GM13976 (cell line): ENCODE data around the gene MAPRE3.

Experiments used
- DNase-seq: peaks from one replicate; pipeline ENCODE4 v3.0.0; 2012; ENCODE audit warnings: low spot score
- CTCF ChIP-seq: IDR thresholded peaks from 2 replicates; pipeline ENCODE4 v1.5.1; 2012; ENCODE audit warnings: borderline replicate concordance, mild to moderate bottlenecking; ENCODE audit not compliant: insufficient read depth; ENCODE audit errors: extremely low read depth, missing control alignments, control extremely low read depth
- in situ Hi-C: fragments of 300-500 bp; cut with MboI; formaldehyde crosslinking; loops from one replicate; pipeline ENCODE4 v1.12.0; 2022; ENCODE audit warnings: low sequenced_read_pairs, mixed read lengths, inconsistent platforms; ENCODE audit not compliant: unreplicated experiment

MAPRE3 gene

DNA sequence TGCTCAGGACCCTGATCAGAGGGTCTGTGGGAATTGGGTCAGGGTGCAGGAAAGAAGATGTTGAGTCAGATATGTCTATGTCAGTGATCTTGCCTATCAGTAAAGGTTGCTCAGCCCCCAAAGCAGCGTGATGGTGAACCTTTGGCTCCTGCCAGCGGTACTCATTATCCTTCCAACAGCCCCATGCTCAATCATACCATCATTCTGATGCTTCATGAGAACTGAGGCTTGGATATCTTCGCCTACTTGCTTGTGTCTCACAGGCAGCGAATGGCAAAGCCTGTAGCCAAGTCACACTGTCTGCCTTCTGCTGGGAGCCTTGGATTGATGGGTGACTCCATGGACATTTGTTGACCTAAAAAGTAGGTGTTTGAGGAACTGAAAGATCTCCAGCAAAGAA lies 43.3 kb downstream of the MAPRE3 start:
- in situ Hi-C loops, result loop anchor here (10.0 kb wide), 1 partner anchor 49 kb away; no protein-coding TSS in a partner anchor

GRCh38 chr2:27014771-27015433 lies 44.5 kb downstream of the MAPRE3 start:
- in situ Hi-C loops, result loop anchor here (10.0 kb wide), 1 partner anchor 50 kb away; no protein-coding TSS in a partner anchor
- no peak for TF ChIP-seq CTCF
- DNase-seq, result no peak

More for the DNA sequence above, 43.3 kb downstream of the MAPRE3 start:
- no peak for DNase-seq
- no peak for TF ChIP-seq CTCF

- DNase-seq, result peak; percentile 70
- in situ Hi-C loops, result loop anchor here (10.0 kb wide), 1 partner anchor 52 kb away; no protein-coding TSS in a partner anchor
These were observed 46.4 kb downstream of the MAPRE3 start for GRCh38 chr2:27016801-27017325.

DNA sequence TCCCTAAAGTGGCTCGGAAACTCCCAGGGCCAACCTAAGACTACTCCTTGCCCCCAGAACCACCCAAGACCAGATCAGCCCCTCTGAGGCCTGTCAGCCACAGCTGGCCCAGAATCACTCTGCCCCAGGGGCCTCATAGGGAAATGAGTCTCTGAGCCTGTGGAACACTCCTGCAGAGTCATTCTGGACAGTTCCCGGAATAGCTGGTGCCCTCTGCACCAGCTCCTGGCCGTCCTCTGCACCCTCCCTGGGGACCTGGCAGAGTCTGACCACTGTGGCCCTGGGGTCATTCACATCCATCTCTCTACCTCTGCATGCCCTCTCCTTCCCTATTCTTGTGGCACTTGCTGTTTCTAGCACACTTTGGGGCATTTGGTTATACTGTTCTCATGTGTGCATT lies 47.7 kb downstream of the MAPRE3 start:
- in situ Hi-C loops, result loop anchor here (10.0 kb wide), 1 partner anchor 53 kb away; no protein-coding TSS in a partner anchor
- no peak for DNase-seq
- no peak for TF ChIP-seq CTCF

More at GRCh38 chr2:27016801-27017325, 46.4 kb downstream of the MAPRE3 start:
- TF ChIP-seq CTCF, result peak; percentile 33

GRCh38 chr2:27019459-27019858 lies 49.0 kb downstream of the MAPRE3 start:
- DNase-seq, result no peak
- TF ChIP-seq CTCF, result no peak
- in situ Hi-C loops, result loop anchor here (10.0 kb wide), 1 partner anchor 55 kb away; no protein-coding TSS in a partner anchor

DNA sequence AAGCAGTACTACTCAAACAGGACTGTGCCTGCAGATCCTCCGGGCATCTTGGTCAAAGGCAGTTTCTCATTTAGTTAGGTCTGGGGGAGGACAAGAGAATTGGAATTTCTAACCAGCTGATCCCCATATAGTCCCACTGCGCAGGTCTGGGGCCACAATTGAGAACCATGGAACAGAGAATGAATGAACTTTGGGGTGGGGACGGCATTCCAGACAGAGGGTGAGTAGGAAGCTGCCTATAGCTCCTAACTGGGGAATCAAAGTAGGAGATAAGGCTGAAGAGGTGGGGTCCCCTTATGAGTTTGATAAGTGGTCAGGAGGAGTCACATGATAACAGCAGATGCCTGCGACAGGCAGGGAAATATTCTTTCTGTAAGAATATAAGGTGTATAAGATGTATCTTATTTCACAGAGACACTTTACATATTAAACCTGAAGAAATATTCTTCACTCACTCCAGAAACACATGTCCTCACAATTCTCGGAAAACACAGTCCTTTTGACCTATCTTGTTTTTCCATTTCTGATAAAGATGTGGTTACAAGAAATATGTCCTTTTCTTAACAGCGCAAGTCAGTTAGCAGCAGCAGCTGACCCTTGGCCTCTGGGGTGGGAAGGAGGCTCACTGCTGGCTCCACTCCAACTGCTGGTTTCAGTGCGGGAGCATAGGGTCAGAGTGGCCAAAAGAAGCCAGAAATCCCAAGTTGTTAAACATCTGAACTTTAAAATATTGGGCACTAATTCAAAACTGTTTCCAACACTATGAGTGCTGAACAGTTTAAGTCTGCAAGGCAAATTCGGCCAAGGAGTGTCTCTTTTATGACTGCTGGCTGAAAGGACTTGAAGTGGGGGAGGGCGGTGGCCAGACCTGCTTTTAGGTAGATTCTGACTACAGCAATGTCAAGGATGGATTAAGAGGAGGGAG lies 49.8 kb downstream of the MAPRE3 start:
- in situ Hi-C loops, result loop anchor here (10.0 kb wide), 1 partner anchor 55 kb away; no protein-coding TSS in a partner anchor
- DNase-seq, result no peak
- no peak for TF ChIP-seq CTCF
